T-cell (primary cell): ENCODE data around the gene KDM2B. TPM values are rescaled to one million over a fixed set of nuclear protein-coding genes. Genes with fewer than 3 reads are reported as not detected.

Source experiments
- ATAC-seq, 4 experiments: fragments of 200-7000 bp in 3 of 4; fragments of 150-1000 bp in 1 of 4; cut with Tn5 transposase; replicated peaks in 1 of 4; 1 replicate in 3 of 4; 2 replicates in 1 of 4; pipeline ENCODE4 v1.10.0; 2021; ENCODE audit warnings: moderate library complexity in 3 of 4, mild to moderate bottlenecking in 2 of 4, moderate number of reproducible peaks in 1 of 4
- CTCF ChIA-PET, 2 donors: fragments of 300-600 bp; sonication (Branson Sonifier 250); formaldehyde crosslinking; loops; one replicate each; lab custom pipeline; 2022; ENCODE audit warnings: antibody characterized with exemption in 2 of 2; lab: Charles Lee
- POLR2A ChIA-PET, 2 donors: fragments of 300-600 bp; sonication (Branson Sonifier 250); formaldehyde crosslinking; loops; one replicate each; lab custom pipeline; 2022; ENCODE audit warnings: antibody characterized with exemption in 2 of 2; lab: Charles Lee
- DNase-seq, 35 experiments: peaks; one replicate each; pipeline versions ENCODE4 v3.0.0 to v3.0.0-alpha.2; 2013 to 2023
- H3K27ac ChIP-seq: one replicate; pipeline ENCODE4 v1.5.1; 2013; ENCODE audit warnings: low read length
- H3K27me3 ChIP-seq, 2 experiments: replicated peaks in 1 of 2; 1 replicate in 1 of 2; 2 replicates in 1 of 2; pipeline versions ENCODE4 v1.6.1 to v1.7.0; 2013; ENCODE audit warnings: low read length in 1 of 2, mixed read lengths in 1 of 2; ENCODE audit not compliant: control insufficient read depth in 2 of 2, insufficient read depth in 2 of 2; ENCODE audit errors: extremely low read depth in 1 of 2
- H3K36me3 ChIP-seq, 2 donors: 1 replicate in 1 of 2; 2 replicates in 1 of 2; pipeline versions ENCODE4 v1.6.1 to v1.7.0; 2013; ENCODE audit warnings: low read length in 1 of 2; ENCODE audit not compliant: control insufficient read depth in 2 of 2, insufficient read depth in 1 of 2; ENCODE audit errors: extremely low read depth in 1 of 2
- H3K4me1 ChIP-seq, 2 experiments: 1 replicate in 1 of 2; 2 replicates in 1 of 2; pipeline versions ENCODE4 v1.6.1 to v1.7.0; 2013; ENCODE audit warnings: low read length in 2 of 2, mixed read lengths in 1 of 2; ENCODE audit not compliant: insufficient read depth in 2 of 2, control insufficient read depth in 1 of 2; ENCODE audit errors: extremely low read depth in 1 of 2
- H3K4me3 ChIP-seq, 2 donors: 1 replicate in 1 of 2; 2 replicates in 1 of 2; pipeline versions ENCODE4 v1.5.1 to v1.7.0; 2013; ENCODE audit warnings: mild to moderate bottlenecking in 2 of 2, low read length in 1 of 2, moderate library complexity in 1 of 2; ENCODE audit not compliant: control insufficient read depth in 1 of 2; ENCODE audit errors: extremely low read depth in 1 of 2
- H3K9me3 ChIP-seq: 2 replicates; pipeline ENCODE4 v1.7.0; 2013
- H3K27ac Mint-ChIP-seq, 2 donors: one replicate each; pipeline ENCODE4 v1.8.0; 2020 to 2021; ENCODE audit warnings: mild to moderate bottlenecking in 2 of 2, mixed read lengths in 2 of 2
- H3K27me3 Mint-ChIP-seq, 2 donors: one replicate each; pipeline ENCODE4 v1.8.0; 2021 to 2022; ENCODE audit warnings: mixed read lengths in 2 of 2
- H3K36me3 Mint-ChIP-seq: one replicate; pipeline ENCODE4 v1.8.0; 2021; ENCODE audit warnings: mixed read lengths
- H3K4me1 Mint-ChIP-seq, 3 donors: one replicate each; pipeline ENCODE4 v1.8.0; 2020 to 2022; ENCODE audit warnings: mixed read lengths in 3 of 3, mild to moderate bottlenecking in 1 of 3
- H3K4me3 Mint-ChIP-seq, 3 donors: one replicate each; pipeline ENCODE4 v1.8.0; 2020 to 2022; ENCODE audit warnings: mild to moderate bottlenecking in 3 of 3, mixed read lengths in 3 of 3, moderate library complexity in 3 of 3
- H3K9me3 Mint-ChIP-seq, 3 donors: one replicate each; pipeline ENCODE4 v1.8.0; 2020 to 2022; ENCODE audit warnings: mixed read lengths in 3 of 3
- WGBS: methylation state at CpG from one replicate; pipeline ENCODE4 v1.1.5; 2013; ENCODE audit warnings: missing lambda C conversion rate; ENCODE audit not compliant: insufficient coverage; 5-methylcytosine and 5-hydroxymethylcytosine counted together
- total RNA-seq, 35 experiments: library from RNA in 6 of 35; stranded (reverse) in 6 of 35; fragments of 120-200 nt in 1 of 35; gene quantifications; one replicate each; pipeline versions ENCODE4 v1.2.1 to v1.2.4 and lab custom pipeline; 2013 to 2026

KDM2B gene
- total RNA-seq, 5 donors from 2014 or later (not counting 1 experiment from before 2014, with no cell fraction given), result 74.1 to 102 (median 95.8) TPM

DNA sequence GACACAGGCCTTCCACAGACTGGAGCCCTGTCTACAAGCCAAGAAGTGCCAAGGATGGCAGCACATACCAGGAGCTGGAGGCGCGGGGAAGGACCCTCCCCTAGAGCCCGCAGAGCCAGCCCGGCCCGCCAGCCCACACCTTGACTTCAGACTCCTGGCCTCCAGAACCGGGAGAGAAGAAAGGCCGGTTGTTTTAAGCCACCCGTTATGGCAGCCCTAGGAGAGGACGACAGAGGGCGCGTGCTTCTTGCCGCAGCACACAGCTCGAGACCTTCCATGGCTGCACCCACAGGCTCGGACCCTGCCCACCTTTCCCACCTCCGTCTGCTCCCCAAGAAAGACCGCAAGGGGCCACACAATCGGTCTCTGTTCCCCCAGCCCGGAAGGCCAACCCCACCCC, 127.2 kb downstream of the KDM2B start:
- Mint-ChIP-seq H3K9me3 (no peaks in the 10 kb centered on the region), H3K36me3 (peaks cover 17% of the 10 kb centered on the region), H3K4me3 (no peak overlapping the region), H3K27me3 (no peaks in the 10 kb centered on the region), H3K27ac (no peak overlapping the region), H3K4me1 (peaks cover 21 to 50% (median 39%) of the 10 kb centered on the region in 3 donors)
- Histone ChIP-seq H3K27ac (no peak overlapping the region), H3K27me3 (no peaks in the 10 kb centered on the region), H3K4me3 (no peak overlapping the region), H3K4me1 (peaks cover 0 to 26% of the 10 kb centered on the region in 2 experiments), H3K36me3 (peaks cover 11 to 22% of the 10 kb centered on the region in 2 donors), H3K9me3 (no peaks in the 10 kb centered on the region)
- POLR2A ChIA-PET, result no interaction called here
- CTCF ChIA-PET, result no interaction called here
- DNase-seq (no peak), ATAC-seq (no peak)
- whole genome bisulfite sequencing, result 95% methylated on average over 18 of the region's 18 CpGs

DNA sequence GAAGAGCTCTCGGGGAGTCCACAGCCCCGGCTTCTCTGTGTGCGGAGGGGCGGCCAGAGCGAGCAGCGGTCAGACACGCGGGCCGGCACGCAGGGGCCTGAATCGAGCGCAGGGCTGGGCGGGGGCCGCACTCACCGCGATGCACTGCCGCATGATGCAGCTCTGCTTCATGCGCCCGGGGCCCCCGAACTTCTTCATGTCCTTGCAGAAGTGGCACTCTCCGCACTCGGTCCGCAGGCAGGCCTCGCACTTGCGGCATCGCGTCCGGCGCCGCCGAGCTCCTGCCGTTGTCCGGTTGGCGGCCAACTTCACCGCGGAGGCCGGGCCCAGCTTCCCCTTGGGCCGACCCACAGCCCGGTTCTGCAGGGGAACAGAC, 127.8 kb downstream of the KDM2B start:
- POLR2A ChIA-PET, result no interaction called here
- Histone ChIP-seq H3K36me3 (peaks cover 12 to 24% of the 10 kb centered on the region in 2 donors), H3K9me3 (no peaks in the 10 kb centered on the region), H3K4me1 (peaks cover 0 to 26% of the 10 kb centered on the region in 2 experiments), H3K4me3 (no peak overlapping the region), H3K27me3 (no peaks in the 10 kb centered on the region), H3K27ac (no peak overlapping the region)
- CTCF ChIA-PET, result interaction anchor here in 1 of 2 donors (0.5 kb wide), 1 partner anchor 147 kb away, joined by 3 read pairs; no protein-coding TSS in a partner anchor
- Mint-ChIP-seq H3K4me3 (no peak overlapping the region), H3K27ac (no peak overlapping the region), H3K4me1 (peaks cover 21 to 52% (median 39%) of the 10 kb centered on the region in 3 donors), H3K9me3 (no peaks in the 10 kb centered on the region), H3K27me3 (no peaks in the 10 kb centered on the region), H3K36me3 (peaks cover 20% of the 10 kb centered on the region)
- no peak for ATAC-seq
- WGBS, result 98% methylated on average over 39 of the region's 39 CpGs
- no peak for DNase-seq

DNA sequence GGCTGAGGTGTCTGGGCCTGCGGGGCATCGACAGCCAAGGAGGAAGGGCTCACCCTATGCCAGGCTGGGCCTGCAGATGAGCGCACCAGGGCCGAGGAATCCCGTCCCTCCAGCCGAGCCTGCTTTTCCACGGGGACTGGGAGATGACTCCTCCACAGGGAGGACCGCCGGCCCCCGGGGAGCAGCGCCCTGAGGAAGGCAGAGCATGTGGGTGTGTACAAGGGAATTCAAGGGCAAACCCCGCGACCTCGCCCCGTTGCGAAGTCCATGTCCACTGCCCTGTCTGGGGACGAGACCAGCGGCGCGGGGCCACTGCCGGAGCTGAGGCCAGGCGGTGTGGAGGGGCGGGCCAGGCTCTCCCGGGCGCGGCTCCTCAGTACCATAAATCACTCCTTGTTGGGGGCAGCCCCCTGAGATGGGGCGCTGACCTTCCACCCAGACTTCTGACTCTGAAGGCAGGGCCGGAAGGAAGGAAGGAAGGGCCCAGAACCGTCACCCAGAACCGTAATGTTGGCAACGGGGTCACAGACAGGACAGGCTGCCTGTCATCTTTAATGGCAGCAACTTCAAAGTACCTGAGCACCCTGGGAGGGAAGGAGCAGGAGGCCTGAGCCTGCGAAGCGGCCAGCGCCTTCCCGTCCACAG, 128.4 kb downstream of the KDM2B start:
- Histone ChIP-seq H3K27ac (no peak overlapping the region), H3K27me3 (no peaks in the 10 kb centered on the region), H3K4me1 (peaks cover 0 to 26% of the 10 kb centered on the region in 2 experiments), H3K4me3 (no peak overlapping the region), H3K36me3 (peaks cover 12 to 24% of the 10 kb centered on the region in 2 donors), H3K9me3 (no peaks in the 10 kb centered on the region)
- Mint-ChIP-seq H3K4me1 (peaks cover 16 to 47% (median 34%) of the 10 kb centered on the region in 3 donors), H3K4me3 (no peak overlapping the region), H3K36me3 (peaks cover 20% of the 10 kb centered on the region), H3K27ac (no peak overlapping the region), H3K27me3 (no peaks in the 10 kb centered on the region), H3K9me3 (no peaks in the 10 kb centered on the region)
- no peak for ATAC-seq
- CTCF ChIA-PET, result interaction anchor here in 1 of 2 donors (0.5 kb wide), 1 partner anchor 147 kb away, joined by 3 read pairs; no protein-coding TSS in a partner anchor
- WGBS, result 90% methylated on average over 24 of the region's 35 CpGs
- no peak for DNase-seq
- POLR2A ChIA-PET, result no interaction called here

DNA sequence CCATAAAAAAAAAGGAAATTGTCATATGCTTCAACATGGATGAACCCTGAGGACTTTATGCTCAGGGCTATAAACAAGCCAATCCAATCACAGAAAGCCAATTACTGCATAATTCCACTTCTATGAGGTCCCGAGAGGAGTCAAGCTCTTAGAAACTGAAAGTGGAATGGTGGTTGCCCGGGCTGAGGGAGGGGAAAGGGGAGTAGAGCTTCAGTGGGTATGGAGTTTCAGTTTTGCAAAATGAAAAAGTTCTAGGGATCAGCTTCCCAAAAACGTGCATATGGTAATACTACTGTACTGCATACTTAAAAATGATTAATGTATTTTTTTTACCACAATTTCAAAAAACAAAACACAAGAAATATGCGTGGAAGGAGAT, 128.9 kb downstream of the KDM2B start:
- Mint-ChIP-seq H3K27me3 (no peaks in the 10 kb centered on the region), H3K4me3 (no peak overlapping the region), H3K27ac (no peak overlapping the region), H3K4me1 (peaks cover 10 to 43% (median 31%) of the 10 kb centered on the region in 3 donors), H3K36me3 (peaks cover 20% of the 10 kb centered on the region), H3K9me3 (no peaks in the 10 kb centered on the region)
- Histone ChIP-seq H3K4me3 (no peak overlapping the region), H3K9me3 (no peaks in the 10 kb centered on the region), H3K27ac (no peak overlapping the region), H3K4me1 (peaks cover 0 to 24% of the 10 kb centered on the region in 2 experiments), H3K36me3 (peaks cover 12 to 24% of the 10 kb centered on the region in 2 donors), H3K27me3 (no peaks in the 10 kb centered on the region)
- ATAC-seq (no peak), DNase-seq (no peak)
- ChIA-PET CTCF (no interaction called here), POLR2A (no interaction called here)
- WGBS, result no CpG with 5 or more reads among the region's 4 CpGs

DNA sequence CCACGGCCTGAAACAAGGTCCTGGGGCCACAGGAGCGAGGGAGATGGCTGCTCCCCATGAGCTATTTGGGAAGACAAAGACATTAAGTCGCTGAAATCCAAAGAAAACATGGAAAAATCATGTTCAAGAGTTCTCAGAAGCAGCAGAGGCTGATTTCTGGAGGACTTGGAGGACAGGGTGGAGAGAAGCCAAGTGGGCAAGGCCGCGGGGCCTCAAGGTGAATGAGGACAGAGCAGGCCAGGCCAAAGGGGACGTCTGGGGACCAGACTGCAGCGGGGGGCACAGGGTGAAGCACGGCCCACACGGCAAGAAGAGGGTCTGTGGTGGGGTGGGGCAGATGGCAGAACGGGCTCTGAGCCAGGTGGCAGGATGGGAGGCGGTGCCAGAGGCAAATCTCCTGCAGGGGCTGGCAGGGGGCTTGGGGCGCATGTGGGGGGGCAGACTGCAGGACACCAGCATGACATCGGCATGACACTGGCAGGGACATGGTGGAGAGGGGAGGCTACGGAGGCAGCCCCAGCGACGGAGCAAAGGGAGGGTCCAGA, 132.0 kb downstream of the KDM2B start:
- Histone ChIP-seq H3K36me3 (peaks cover 18 to 43% of the 10 kb centered on the region in 2 donors), H3K27ac (no peak overlapping the region), H3K27me3 (no peaks in the 10 kb centered on the region), H3K4me3 (no peak overlapping the region), H3K4me1 (peaks cover 0 to 7% of the 10 kb centered on the region in 2 experiments), H3K9me3 (no peaks in the 10 kb centered on the region)
- Mint-ChIP-seq H3K4me1 (peaks cover 10 to 21% (median 14%) of the 10 kb centered on the region in 3 donors), H3K9me3 (no peaks in the 10 kb centered on the region), H3K36me3 (peaks cover 21% of the 10 kb centered on the region), H3K27me3 (no peaks in the 10 kb centered on the region), H3K4me3 (no peak overlapping the region), H3K27ac (no peak overlapping the region)
- 96% methylated on average over 10 of the region's 16 CpGs for WGBS
- DNase-seq (no peak), ATAC-seq (no peak)
- POLR2A ChIA-PET, result interaction anchor here in 1 of 2 donors (0.6 kb wide), 1 partner anchor 29 kb away, joined by 4 read pairs; no protein-coding TSS in a partner anchor
- CTCF ChIA-PET, result interaction anchor here in 1 of 2 donors (0.6 kb wide), 2 partner anchors 13 to 337 kb away, joined by 6 read pairs; no protein-coding TSS in a partner anchor

DNA sequence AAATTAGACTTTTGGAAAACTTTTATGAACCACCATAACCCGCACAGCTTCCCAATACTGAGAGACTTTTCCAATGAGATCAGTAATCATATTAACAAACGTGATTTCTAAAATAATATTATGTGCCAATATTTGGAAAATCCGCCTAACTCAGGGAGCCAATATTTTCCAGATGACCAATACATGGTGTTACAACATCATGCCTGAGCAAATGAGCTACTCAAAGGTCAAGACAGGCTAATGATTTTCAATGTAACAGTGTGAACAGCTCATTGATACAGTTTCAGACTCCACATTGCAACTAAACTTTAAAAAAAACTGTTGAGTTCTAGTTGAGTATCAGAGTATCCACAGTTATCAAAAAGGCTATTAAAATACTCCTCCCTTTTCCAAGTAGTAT, 134.1 kb downstream of the KDM2B start:
- H3K4me3 Mint-ChIP-seq, result no peak overlapping the region
- Histone ChIP-seq H3K36me3 (peaks cover 25 to 46% of the 10 kb centered on the region in 2 donors), H3K27me3 (no peaks in the 10 kb centered on the region), H3K27ac (no peak overlapping the region), H3K4me3 (no peak overlapping the region), H3K9me3 (no peaks in the 10 kb centered on the region), H3K4me1 (peaks cover 0 to 5% of the 10 kb centered on the region in 2 experiments)
- H3K4me1 Mint-ChIP-seq, result peaks cover 9 to 15% (median 10%) of the 10 kb centered on the region in 3 donors
- no peaks in the 10 kb centered on the region for H3K9me3 Mint-ChIP-seq
- H3K27me3 Mint-ChIP-seq, result no peaks in the 10 kb centered on the region
- peaks cover 21% of the 10 kb centered on the region for H3K36me3 Mint-ChIP-seq
- DNase-seq (no peak), ATAC-seq (no peak)
- ChIA-PET CTCF (interaction anchor here in 1 of 2 donors (0.6 kb wide), 1 partner anchor 112 kb away, joined by 3 read pairs; no protein-coding TSS in a partner anchor), POLR2A (interaction anchor here in 1 of 2 donors (1.4 kb wide), 1 partner anchor 15 kb away, joined by 8 read pairs; no protein-coding TSS in a partner anchor)
- H3K27ac Mint-ChIP-seq, result no peak overlapping the region
- no CpG with 5 or more reads among the region's 3 CpGs for WGBS
